Activated T-cell treated with anti-CD3 and anti-CD28 coated beads for 1 hour (primary cell): ENCODE results near the gene ELAVL3.

Experiments
- DNase-seq: peaks from one replicate; pipeline ENCODE4 v3.0.0-alpha.2; 2020; ENCODE audit warnings: low read depth

ELAVL3 gene

DNA sequence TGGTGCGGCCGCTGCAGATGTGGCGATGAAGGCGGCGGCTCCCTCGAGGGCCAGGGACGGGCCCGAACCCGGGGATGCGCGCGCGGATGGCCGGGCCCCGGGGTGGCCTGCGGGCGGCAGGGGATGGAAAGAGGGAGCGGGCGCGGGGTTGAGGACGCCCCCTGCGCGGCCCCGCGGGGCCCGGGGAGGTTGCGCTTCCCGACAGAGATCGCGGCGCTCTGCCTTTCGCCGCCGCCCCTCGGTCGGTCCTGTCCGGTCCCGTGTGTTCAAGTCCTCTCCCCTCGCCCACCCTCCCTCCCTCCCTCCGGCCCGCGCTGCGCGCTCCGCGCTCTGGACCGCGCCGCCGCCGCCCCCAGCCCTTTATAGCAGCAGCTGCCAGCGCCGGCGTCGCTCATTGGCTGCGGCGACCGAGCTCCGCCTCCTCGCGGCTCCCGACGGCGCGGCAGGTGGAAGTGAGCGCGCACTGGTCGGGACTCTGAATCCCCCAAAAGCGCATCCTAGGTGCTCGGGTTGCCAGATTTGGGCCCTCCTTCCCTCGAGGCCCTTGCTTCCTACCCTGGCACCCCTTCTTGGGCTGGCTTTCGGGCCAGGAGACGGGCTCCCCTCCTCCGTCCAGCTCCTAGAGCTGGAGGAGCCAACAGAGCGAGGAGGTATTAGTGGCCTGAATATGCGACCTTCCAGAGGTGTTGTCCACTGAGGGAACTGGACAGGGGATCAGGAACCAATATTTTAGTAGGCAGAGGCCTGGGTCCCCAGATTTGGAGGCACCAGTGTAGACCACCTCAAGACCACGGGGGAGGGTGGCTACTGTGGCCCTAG, at the start of gene ELAVL3:
Gene ELAVL3 (minus strand): TSS at position 332 of the 819 bp plus-strand sequence. CDS start 438 bp downstream, outside the sequence.
- DNase-seq: no peak

DNA sequence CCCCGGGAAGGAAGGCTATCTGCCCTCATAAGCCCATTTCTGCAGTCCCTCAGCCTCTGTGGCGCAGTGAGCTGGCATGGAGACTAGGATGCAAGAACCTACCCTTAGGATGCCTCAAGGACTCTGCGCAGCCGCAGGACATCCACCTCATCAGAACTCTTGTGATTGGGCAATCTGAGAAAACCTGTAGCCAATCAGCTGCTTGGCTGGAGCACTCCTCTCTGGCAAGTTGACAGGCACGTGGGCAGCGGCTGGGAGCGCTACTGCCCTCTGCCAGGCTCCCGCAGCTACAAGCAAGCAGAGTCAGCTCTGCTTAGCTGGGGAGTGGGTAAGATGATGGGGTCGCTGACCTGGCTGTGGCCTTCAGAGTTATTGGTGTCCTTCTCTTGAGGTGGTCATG, 49.6 kb upstream of the ELAVL3 start:
- DNase-seq: no peak

DNA sequence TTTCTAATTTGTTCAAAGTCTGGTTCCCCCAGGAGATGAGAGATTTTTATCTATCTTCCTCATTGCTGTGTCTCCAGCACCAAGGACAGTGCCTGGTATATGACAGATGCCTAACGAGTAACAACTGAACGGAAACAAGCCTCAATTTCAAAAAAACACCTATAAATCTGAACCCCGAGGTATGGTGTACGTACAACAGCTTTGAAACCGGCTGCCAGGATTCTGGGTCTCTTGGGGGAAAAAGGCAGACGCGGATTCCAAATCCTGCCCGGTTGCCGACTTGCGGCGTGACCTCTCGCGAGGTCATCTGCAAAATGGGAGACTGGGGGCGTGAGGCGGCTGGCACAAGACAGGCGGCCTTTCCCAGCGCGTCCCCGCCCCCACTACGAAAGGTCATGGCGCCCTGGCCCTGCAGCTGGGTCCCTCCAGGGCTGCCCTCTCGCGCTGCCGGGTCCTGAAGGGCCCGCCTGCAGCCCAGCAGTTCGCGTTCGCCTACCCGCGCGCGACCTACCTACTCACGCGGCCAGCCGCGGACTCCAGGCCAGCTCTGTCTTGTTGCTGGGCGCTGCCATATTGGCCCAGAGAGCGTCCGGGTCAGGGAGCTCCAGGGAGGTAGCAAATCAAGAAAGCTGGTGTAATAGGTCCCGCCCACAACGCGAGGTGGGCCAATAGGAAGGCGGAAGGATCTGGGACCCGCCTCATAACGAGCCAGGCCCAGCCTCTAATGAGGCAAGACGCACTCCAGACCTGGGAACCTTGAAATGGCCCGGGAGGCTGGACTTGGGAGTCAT, 47.9 kb upstream of the ELAVL3 start, which contains the start of gene ECSIT:
Gene ECSIT (minus strand): TSS at position 584 of the 791 bp plus-strand sequence. CDS start 9,964 bp downstream, outside the sequence.
- peak; percentile 85 for DNase-seq

DNA sequence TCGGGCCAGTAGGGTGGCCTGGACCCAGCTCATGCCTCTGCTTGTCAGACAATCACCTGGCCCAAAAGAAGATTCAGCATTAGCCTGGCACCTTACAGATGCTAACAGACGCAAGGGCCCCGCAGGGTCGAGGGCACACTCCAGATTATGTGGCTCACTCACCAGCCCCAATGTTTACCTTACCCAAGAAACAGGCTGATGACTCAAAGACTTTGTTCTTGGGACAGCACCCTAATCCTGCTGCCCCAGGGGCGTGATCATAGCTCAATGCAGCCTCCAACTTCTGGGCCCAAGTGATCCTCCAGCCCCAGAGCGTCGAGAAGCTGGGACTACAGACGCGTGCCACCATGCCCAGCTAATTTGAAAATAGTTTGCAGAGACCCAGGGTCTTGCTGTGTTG, 38.3 kb upstream of the ELAVL3 start:
- DNase-seq: no peak

DNA sequence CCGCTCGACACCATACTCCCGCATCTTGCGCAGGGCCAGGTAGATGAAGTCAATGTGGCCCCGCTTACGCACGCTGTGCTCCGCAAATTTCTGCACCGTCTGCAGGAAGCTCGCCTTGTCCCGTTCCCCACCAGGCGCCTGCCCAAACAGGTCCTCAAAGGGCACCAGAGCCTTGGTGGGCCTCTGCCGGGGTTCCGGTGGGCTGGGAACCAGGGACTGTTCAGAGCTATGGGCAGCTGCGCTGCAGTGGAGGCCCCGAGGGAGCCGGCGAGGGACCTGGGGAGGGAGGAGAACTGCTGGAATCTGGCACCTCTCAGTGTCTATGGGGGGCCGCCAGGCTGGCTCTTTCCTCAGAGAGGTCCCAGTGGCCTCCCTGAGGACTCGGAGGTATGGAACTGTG, 33.1 kb upstream of the ELAVL3 start:
- DNase-seq: no peak

DNA sequence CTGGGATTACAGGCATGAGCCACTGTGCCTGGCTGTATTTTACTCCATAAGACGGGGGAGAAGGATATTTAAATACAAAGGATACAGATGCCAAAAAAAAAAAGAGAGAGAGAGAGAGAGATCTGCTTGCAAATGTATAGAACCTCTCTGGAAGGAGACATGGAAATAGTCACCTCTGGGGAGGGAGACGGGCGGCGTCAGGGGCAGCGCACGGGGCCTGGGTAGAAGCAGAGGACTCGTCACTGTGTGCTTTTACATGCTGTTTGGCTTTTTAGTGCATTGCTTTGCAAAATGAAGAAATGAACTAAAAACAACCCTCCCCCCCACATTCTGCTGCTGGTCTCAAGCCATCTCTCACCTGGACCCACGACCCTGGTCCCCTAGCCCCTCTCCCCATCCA, 29.6 kb upstream of the ELAVL3 start:
- no peak for DNase-seq

DNA sequence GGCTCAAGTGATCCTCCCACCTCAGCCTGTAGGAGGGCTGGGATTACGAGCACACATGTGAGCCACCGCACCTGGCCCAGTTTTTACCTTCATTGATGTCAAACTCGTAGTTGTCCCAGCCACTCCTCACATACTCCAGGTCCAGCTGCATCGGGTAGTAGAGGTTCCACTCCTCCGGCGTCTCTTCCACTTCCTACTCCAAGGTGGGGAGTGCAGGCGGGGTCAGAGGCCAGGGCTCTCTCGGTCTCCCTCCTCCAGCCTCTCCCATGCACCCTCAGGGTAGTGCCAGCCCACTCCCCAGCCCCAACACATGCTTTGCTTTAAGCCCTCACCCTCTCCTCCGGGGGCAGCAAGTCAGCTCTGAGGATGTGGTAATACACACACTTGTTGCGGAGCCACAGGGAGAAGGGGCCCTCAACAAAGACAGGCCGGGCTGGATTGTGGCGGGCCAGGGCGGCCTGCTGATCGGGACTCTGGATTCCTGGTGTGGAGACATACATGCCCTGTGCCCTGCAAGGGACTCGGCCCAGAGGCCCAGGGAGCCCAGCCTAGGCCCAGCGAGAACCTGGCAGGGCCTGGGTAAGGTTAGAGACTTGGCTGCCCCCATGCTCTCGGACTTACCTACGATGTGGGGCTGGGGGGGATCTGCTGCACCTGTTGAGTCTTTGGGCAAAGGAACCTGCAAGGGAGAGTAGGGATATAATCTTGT, 26.7 kb upstream of the ELAVL3 start:
- DNase-seq: no peak

DNA sequence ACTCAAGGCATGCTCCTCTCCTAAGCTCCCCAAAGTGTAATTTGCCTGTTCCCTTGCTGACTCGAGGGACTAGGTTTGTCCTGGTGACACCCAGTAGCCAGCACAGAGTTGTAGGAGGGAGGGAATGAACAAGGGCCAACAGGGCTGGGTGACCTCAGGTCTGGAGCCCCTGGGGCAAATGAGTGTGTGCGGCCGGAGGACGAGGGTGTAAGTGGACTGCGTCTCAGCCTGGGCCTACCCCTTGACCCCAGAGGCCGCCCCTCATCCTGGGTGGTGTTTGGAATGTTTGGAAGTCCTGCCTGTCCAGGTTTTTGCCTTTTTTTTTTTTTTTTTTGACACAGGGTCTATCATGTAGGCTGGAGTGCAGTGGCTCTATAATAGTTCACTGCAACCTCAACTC, 26.1 kb upstream of the ELAVL3 start:
- no peak for DNase-seq

DNA sequence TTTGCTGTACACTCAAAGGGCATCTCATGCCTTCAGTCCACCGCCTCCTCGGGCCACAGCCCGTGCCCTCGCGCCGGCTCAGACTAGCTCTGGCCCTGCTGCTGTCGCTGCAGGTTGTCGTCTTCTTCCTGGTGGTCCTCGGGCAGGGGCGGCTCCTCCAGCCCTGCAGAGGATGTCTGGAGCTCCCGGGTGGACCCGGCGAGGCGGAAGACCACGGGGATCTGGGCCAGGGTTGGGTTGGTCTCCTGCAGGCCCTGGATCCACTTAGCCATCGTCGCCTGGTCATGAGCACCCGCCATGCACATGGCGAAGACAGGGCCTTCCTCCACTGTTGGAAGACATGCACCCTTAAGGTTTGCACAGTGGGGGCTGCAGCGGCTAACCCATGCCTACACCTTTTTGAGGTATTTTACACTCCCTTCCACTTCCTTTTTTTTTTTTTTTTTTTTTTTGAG, 25.3 kb upstream of the ELAVL3 start:
- DNase-seq: no peak

DNA sequence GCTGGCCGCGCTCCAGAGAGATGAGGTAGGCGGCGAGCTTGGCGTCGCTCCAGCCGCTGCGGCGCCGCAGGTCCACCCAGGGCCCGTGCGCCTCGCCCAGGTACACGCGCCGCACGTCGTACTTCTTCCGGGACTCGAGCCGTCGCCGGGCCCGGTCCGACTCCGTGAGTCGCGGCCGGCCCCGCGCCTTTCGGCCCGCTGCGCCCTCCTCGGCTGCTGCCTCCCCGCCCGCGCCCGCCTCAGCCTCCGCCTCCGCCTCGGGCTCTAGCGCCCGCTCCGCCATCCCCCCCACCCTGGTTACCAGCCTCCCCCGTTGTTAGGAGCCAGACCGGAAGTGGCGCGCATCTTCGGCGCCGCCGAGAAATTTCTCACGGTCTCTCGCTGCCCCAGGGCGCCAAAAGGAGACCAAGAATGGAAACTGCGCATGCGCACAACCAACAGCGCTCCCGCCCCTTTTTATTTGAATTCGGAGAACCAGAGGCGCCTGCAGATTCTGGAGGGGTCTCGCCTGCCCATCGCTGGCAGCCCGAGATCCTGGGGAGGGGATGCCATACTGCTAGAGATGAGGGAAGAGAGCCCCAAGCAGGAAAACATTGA, 24.8 kb upstream of the ELAVL3 start, which contains the start of gene ZNF653:
Gene ZNF653 (minus strand): TSS at position 336 of the 597 bp plus-strand sequence. CDS start 53 bp downstream, at position 283.
- peak; percentile 92 for DNase-seq

DNA sequence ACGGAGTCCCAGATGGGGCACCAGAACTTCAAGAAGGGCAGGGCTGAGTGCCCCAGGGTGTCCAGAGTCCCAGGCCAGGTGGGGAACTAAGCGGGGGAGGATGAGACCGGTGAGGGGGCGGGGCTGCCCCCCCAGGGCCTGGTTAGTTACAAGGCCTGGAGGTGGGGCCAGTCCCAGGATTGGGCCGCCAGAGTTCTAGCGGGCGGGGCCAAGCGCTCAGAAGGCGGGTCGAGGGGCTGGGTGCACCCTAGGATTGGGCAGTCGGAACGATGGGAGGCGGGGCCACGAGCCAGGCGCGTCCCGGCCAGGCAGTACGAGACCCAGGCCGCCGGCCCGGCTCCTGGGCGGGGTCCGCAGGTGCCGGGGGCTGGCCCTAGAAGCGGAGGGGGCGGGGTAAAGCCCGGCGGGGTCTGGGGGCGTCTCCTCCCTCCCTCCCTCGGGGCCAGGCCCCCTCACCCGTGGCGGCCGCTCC, 24.2 kb upstream of the ELAVL3 start:
- DNase-seq: peak; percentile 94

DNA sequence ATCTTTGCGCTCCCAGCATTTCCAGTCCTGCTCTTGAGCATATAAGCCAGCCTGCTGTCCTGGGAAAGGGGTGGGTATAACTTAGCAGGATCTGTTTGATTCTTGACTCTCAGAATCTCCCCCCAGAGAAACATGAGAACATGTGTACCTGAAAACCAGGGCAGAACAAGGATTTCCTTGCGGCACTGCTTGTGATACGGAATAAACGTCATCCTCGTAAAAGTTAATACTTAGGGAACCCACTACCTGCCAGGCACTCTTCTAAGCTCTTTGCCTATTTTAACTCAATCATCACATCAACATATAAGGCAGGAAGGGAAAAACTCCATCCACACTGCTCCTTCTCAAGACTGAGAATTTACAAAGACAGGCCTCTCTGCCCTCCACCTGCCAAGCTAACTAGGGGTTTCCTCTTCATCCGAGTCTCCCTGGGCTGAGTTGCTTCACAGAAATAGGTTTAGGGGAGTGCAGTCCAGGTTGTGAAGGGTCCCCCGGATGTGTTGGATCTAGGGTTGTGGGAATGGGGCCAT, 23.7 kb upstream of the ELAVL3 start:
- no peak for DNase-seq

DNA sequence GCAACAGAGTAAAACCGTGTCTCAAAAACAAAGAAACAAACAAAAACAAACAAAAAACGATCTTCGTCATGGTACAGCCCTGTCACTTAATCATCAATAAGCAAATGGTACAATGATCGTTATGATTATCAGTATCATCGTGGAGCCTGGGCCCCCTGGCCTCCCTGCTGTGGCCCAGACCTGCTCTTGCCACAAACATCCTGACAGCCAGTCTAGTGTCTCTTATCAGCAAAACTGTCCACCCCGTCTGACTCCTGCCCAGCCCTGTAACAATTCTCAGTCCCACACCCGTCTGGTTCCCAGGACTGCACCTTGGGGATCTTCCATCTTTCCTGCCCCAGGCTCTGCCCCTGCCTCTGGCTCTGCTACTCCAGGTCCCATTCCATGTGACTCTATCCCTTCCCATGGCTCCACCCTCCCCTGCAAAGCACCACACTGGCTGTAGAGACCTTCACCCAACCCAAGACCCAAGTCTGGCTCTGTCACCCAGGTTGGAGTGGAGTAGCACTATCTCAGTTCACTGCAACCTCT, 19.1 kb upstream of the ELAVL3 start:
- DNase-seq: no peak

DNA sequence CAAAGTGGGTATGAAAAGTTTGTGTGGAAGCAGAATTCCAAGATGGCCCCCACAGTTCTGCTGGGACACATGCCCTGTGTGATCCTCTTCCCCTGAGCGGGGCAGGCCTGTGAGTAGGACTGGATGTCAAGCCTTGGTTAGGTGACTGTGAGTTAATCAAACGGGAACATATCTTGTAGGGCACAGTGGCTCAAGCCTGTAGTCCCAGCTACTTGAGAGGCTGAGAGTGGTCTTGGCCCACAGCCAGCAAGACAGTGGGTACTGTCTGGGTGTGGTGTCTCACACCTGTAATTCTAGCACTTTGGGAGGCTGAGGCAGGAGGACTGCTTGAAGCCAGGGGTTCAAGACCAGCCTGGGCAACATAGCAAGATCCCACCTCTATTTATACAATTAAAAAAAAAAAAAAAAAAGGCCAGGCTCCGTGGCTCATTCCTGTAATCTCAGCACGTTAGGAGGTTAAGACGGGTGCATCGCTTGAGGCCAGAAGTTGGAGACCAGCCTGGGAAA, 18.4 kb upstream of the ELAVL3 start:
- no peak for DNase-seq

DNA sequence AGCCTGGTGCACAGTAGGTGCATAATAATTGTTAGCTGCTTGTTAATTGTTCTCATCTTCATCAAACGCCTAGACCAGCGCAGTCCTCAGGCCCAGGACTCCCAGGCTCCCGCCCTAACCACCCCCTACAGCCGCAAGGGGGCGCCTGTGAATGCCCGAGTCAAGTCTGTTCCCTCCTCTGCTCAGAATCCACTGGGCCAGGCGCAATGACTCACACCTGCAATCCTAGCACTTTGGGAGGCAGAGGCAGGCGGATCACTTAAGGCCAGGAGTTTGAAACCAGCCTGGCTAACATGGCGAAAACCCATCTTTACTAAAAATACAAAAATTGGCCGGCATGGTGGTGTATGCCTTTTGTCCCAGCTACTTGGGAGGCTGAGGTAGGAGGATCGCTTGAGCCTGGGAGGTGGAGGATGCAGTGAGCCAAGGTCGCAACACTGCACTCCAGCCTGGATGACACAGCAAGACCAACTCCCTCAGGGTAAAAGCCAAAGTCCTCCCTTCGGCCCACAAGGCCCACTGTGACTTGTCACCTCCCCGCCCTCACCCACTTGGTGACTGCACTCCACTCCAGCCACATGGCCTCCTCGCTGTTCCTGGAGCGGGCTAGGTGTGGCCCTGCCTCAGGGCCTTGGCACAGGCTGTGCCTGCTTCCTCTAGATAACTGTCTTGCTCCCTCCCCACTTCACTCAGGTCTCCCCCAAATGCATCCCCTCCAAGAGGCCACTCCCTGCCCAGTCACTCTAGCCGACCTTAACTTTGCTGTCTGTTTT, 15.7 kb upstream of the ELAVL3 start:
- peak; percentile 60 for DNase-seq

DNA sequence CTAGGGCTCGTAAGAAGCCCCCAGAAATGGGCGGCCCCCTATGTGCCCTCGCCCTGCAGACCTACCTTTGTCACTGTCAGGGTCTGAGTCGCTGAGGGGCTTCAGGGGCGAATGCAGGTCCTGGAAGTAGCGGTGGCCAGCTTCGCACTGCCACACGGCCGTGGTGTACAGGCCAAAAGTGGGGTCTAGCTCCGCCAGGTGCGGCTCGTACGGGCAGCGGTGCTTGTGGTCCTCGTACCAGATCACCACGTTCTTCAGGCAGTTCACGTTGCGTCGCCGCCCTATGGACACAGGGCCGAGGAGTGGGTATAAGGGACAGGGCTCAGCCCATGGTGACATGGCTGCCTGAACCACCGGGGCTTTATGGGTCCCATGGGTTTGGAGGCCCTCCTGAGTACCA, 15.0 kb upstream of the ELAVL3 start:
- DNase-seq: no peak

DNA sequence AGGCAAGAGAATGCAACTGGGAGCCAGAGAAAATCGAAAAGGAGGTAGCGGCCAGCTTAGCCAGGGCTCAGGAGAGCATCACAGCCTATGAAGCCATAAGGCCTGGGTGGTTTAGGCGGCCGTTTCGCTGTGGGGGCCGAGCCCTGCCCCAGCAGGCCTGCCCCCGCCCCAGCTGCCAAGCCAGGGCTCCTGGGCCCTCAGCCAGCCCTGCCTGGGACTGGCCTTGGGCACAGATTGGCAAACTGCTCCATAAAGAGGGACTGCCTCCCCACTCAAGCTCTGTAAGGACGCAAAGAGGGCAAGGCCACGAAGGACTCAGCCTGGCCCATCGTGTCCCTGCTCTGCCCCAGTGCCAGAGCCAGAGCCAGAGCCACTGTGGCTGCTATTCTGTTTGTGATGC, 14.6 kb upstream of the ELAVL3 start:
- DNase-seq: no peak

DNA sequence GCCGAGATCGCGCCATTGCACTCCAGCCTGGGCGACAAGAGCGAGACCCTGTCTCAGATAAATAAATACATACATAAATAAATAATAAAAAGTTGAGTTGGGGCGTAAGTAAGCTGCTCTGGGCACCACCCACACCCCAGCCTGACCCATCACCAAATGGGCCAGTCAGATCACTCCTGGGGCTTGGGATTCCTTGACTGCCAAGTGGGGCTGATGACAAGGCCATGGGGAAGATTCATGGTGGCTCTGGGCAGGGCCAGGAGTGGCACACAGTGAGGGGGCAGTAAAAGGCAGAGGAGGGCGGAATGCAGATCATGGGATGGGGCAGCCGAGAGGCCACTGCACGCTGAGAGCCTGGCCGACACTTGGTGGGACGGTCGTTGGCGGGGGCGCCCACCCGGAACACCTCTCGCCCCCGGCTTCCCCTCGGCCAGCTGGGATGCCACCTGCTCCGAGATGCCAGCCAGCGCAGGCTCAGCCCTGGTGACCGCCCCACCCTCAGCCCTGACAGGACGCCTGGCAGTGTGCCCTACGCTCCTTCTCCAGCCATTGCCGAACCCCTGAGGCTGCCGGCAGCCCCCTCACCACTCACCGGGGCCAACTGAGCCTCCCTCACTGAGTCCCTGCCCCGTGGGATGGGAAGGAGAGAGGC, 13.9 kb upstream of the ELAVL3 start:
- DNase-seq: no peak

DNA sequence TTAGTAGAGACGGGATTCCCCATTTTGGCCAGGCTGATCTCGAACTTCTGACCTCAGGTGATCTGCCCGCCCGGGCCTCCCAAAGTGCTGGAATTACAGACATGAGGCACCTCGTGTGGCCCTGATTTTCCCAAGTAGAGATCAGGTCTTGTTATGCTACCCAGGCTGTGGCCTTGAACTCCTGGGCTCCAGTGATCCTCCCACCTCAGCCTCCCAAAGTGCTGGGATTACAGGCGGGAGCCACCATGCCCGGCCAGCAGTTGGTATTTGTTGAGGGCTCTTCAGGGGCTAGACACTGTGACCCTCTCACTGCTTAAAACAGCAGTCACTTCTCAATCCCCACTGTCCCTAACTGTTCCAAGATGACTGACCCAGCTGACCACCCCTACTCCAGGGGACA, 8.5 kb upstream of the ELAVL3 start:
- DNase-seq: no peak
